HG02642 (cell line): ENCODE measurements around the gene RIN3.
"Not testable (repeated sequence)": the region's sequence is repeated elsewhere in the genome, so short reads cannot be mapped to it uniquely, and the experiment has no call there.

ENCODE experiments used
- ATAC-seq: cut with Tn5 transposase; IDR thresholded peaks from one replicate; pipeline ENCODE4 v1.9.1; 2021; ENCODE audit warnings: mild to moderate bottlenecking; ENCODE audit not compliant: unreplicated experiment, poor library complexity

The RIN3 gene

GRCh38 chr14:92679246-92679645 lies 165.7 kb downstream of the RIN3 start:
- ATAC-seq: no peak

DNA sequence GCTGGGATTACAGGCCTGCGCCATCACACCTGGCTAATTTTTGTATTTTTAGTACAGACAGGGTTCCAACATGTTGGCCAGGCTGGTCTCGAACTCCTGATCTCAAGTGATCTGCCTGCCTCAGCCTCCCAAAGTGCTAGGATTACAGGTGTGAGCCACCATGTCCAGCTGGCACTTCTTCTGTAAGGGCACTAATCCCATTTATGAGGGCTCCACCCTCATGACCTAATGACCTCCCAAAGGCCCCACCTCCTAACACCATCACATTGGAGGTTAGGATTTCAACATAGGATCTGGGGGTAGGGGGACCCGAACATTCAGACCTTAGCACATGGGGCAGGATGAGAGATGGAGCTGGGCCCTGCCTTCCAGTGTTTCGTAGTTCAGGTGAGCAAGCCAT lies 166.7 kb downstream of the RIN3 start:
- ATAC-seq: not testable (repeated sequence)

- ATAC-seq: no peak
These were observed 167.4 kb downstream of the RIN3 start for GRCh38 chr14:92680781-92681650.

- ATAC-seq: no peak
These were observed 169.5 kb downstream of the RIN3 start for GRCh38 chr14:92683041-92683440.

DNA sequence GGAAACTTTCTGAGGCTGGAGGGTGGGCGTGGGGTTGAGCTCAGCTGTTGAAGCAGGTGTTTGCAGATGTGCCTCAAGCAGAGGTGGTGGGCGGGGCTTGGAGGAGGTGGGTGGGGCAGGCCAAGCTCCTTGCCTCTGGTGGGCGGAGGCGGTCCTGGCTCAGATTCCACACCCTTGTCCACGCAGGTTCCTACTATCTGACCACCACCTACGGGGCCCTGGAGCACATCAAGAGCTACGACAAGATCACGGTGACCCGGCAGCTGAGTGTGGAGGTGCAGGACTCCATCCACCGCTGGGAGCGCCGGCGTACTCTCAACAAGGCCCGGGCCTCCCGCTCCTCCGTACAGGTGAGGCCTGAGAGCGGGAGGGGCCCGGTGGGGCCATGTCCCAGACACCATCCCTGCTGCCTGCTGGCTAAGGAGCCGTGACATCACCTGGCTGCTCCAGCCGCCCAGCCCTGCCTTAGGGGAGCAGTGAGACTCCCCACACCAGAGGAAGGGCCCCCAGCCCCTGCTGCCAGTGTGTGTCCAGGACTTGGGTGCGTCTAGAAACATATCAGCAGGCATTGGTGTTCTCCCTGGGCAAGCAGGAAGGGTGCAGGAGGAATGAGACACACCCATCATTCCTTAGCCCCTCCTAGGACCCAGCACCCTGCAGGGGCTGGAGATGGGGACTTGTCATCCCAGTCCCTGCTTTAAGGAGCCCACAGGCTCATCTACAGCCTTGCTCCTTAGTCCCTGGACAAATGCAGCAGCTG lies 171.4 kb downstream of the RIN3 start:
- no peak for ATAC-seq

DNA sequence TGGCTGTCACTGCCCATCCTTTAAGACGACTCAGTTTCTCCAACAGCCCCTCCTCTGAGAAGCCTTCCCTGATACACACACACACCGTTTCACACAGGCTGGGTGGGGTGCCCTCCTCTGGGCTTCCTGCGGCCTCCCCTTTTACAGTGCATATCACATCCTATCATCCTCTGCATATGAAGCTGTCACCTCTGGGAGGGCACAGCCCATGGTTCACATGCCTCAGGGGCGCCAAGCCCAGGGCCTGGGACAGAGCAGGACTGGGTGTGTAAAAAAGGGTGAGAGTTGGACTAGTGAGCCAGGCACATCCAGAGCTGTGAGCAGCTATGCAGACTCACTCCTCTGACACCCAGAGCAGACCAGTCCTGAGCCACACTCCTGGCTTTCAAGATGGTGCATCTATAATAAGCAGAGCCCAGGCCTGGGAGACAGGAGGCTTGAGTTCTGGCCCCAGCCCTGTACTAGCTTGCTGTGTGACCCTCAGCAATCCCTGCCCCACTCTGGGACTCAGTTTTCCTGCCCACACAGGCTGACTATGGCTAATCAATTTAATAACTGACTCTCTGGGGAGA lies 172.3 kb downstream of the RIN3 start:
- ATAC-seq: no peak

DNA sequence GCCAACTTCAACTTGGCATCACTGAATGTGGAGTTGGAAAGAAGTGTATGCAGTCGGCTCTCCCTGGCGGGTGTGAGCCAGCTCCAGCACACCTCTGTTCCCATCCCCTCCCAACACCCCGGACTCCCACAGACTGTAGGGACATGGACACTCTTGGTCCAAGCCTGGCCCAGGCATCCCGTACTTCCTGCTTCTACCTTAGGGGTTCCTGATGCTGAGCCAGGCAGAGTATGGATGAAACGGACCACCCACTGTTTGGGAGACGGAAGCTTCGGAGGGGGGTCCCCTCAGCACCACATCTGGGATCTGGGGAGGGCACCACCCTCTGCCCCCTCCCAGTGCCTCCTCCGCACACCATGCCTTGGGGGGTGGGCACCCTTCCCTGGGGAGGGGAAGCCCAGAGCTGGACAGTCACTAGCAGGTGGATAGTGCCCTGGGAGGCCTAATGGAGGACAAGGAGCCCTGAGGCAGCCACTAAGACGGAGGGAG lies 172.9 kb downstream of the RIN3 start:
- ATAC-seq: no peak

DNA sequence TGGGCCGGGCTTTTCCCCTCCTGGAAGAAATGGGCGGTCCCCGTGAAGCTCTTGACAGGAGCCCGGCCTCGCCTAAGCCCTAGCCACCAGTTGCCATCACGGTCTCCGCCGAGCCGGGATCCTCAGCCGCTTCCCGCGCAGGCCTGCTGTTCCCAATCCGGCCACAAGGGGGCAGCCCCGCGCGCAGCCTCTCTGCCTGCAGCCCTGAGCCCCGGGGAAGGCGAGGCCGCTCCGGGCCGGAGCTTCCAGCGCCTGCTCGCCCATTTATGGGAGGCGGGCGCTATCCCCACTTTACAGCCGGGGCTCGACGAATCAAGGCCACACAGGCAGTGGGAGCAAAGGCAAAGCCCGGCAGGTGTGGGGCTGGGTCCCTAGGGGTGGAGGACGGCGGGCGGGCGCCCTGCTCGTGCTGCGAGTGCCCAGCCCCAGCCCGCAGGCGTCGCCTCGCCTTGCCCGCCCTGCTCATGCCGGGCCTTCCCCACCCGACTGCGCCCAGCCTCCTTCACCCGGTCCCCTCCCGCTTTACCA lies 173.4 kb downstream of the RIN3 start:
- peak; percentile 72 for ATAC-seq

DNA sequence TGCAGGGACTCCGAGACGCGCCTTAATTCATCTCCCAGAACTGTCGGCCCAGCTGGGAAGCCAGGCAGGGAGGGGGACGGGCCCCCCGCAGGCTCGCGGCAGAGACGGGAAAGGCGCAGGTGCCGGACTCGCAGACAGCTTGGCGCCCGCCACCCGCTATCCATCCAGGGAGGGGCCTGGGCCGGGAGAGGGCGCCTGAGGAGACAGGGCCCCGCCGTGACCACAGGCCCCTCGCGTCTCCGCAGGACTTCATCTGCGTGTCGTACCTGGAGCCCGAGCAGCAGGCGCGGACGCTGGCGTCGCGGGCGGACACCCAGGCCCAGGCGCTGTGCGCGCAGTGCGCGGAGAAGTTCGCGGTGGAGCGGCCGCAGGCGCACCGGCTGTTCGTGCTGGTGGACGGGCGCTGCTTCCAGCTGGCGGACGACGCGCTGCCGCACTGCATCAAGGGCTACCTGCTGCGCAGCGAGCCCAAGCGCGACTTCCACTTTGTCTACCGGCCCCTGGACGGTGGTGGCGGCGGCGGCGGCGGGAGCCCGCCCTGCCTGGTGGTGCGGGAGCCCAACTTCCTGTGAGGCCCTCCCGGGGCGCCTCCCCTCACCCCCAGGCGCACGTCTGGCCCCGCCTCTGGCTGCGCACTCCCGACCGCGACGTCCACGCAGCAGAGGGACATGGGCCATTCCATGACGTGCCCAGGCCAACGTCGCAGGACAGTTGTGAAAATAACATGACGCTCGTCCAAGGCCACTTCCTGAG lies 174.3 kb downstream of the RIN3 start:
- no peak for ATAC-seq

GRCh38 chr14:92688434-92689375 lies 175.1 kb downstream of the RIN3 start:
- ATAC-seq: no peak

DNA sequence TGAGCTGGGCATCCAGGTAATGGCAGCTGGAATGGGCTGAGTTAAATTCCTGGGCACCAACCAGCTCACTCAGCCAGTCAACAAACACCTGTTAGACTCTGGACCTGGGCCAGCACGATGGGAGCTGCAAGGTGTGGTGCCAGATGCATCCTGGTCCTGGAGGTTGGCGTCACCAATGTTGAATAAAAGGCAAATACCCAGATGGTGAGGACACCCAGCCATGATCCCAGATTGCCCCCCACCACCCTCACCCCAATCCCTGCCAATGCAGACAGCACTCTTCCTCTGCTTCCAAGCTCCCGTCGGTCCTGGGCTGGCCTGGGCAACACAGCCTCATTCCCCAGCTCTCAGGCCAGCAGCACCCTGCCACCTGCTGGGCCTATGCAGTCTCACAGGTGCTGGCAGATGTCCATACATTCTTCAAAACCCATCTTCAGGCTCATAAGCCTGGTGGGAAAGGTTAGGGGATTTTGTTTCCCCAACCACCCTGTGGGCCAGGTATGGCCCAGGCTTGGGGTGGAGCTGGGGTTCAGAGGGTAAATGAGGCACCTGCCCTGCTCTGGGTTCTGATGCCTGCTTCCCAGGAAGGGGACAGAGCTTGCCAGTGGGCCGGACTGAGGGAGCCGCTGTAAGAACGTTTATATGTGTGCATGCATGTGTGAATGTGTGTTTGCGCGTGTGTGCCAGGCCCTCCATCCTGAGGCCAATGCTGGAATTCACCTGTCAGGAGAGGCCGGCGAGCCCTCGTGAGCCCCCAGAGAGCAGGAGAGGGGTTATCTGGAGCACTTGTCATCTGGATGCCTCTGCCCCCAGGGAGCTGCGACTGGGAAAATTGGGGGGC lies 176.8 kb downstream of the RIN3 start:
- ATAC-seq: no peak

DNA sequence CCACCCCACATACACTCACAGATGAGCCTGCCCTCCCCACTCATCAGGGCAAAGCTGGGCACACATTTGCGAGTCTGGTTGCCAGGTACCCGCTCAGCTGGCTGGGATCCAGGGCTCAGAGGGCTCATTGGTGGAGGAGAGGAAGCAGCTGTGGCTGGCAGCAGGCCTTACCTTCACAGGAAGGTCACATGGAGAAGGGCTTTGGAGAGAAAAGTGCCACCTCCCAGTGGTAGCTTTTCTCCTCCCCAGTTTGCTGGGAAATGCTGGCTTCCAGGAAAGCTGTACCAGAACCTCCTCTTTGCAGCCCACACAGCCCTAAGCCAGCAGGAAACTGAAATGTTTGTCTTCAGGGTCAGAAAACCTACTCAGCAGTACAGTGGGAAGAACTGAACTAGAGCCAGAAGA lies 179.2 kb downstream of the RIN3 start:
- ATAC-seq: no peak

DNA sequence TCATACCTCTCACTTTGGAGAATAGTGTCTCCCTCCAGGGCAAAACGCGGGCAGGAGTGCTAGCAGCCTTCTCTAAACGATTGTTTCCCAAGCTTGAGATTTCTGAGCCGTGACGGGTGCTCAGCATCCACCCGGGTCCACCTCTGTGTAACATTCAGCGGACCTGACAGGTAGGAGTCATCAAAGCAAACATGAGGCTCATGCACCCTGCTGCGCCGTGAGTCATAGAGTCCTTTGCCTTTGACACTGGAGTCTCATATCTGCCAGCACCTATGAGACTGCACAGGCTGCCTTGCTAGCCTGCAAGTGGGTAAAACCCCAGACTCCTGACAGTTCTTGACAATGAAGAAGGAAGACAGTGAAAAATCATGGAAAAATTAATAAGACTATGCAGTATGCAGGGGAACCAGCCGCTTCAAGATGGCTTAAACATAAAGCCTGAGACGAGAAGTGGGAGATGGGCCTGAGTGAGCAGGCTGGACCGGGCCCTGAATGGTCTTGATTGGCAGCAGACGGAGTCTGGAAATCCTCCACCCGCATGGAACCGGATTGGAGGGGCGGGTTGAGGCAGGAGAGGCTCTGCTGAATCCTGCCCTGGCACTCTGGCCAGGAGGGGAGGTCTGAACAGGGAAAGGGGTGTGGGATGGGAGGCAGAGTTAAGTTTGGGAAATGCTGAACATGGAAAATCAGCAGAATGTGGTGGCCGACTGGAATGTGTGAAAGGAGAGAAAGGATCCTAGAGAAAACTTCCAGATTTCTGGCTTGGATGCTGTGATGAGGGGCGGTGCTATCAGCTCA lies 180.6 kb downstream of the RIN3 start:
- no peak for ATAC-seq

DNA sequence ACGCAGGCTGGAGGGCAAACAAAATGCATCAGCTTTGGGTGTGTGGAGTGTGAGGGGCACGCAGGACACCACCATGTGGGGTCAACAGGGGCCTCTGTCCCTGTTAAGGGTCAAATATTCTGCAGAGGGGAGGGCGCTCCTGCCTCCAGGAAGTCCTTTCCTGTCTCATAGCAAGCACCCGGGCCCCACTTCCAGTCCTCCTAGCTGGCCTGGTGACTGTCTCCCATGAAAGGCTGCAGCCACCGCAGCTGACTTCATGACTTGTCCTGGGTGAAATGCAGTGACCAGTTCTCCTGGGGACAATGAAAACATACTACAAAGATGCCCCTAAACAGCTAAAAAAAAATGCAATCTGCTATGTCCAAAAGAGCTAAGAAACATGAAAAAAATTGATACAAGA lies 181.2 kb downstream of the RIN3 start:
- no peak for ATAC-seq

DNA sequence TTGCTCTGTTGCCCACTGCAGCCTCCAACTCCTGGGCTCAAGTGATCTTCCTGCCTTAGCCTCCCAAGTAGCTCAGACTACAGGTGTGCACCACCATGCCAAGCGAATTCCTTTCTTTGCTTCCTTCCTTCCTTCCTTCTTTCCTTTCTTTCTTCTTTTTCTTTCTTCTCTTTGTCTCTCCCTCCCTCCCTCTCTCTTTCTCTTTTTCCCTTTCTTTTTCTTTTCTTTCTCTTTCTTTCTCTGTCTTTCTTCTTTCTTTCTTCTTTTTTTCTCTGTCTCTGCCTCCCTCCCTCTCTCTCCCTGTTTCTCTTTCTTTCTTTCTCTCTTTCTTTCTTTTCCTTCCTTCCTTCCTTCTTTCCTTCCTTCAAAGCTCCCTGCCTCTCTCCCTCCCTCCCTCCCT lies 182.0 kb downstream of the RIN3 start:
- ATAC-seq: no peak

GRCh38 chr14:92696366-92696765 lies 182.8 kb downstream of the RIN3 start:
- ATAC-seq: no peak

DNA sequence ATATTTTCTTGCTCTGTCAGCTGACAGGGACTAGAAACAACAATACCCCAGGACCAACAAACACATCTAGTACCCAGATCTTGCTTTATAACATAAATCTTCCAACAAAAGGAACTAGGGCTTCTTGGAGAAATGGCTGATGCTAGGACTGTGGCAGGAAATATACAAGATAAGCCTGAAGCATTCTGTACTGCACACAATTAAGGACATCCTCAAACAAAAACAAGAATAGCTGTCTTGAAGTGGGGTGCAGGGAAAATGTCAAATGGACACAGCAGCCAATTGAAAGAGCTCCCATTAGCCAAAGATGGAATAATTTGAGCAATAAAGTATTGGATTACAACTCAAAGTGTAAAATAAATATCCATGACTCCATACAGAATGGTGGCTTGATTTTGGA lies 184.8 kb downstream of the RIN3 start:
- ATAC-seq: no peak
